A549 (cell line): Measurements from ENCODE around the gene GSTM1.

Source experiments
- KDM1A ChIP-seq: fragments of 200-600 bp; sonication (generic); IDR thresholded peaks from 2 replicates; pipeline ENCODE4 v1.6.1; 2016; ENCODE audit warnings: low read depth, mild to moderate bottlenecking
- MYC ChIP-seq: IDR thresholded peaks from 2 replicates; pipeline ENCODE4 v1.6.1; 2012; ENCODE audit warnings: mild to moderate bottlenecking, inconsistent platforms, low read length, improper control_type of control experiment, borderline replicate concordance
- POLR2A ChIP-seq: IDR thresholded peaks from 2 replicates; pipeline ENCODE4 v1.6.1; 2012; ENCODE audit warnings: mild to moderate bottlenecking, low read length
- SREBF2 ChIP-seq: fragments of 450-650 bp; IDR thresholded peaks from 2 replicates; pipeline ENCODE4 v1.6.1; 2014; ENCODE audit warnings: mild to moderate bottlenecking, moderate library complexity
- TF ChIP-seq, protein P1 (sequence below): fragments of >200 bp; sonication (Bioruptor Twin); formaldehyde crosslinking; IDR thresholded peaks from 3 replicates; pipeline ENCODE4 v1.5.1; 2016
- TF ChIP-seq, protein P2 (sequence below): fragments of 200-600 bp; sonication (generic); IDR thresholded peaks from 2 replicates; pipeline ENCODE4 v1.6.1; 2016; ENCODE audit warnings: antibody characterized with exemption, mild to moderate bottlenecking, moderate library complexity

DNA sequence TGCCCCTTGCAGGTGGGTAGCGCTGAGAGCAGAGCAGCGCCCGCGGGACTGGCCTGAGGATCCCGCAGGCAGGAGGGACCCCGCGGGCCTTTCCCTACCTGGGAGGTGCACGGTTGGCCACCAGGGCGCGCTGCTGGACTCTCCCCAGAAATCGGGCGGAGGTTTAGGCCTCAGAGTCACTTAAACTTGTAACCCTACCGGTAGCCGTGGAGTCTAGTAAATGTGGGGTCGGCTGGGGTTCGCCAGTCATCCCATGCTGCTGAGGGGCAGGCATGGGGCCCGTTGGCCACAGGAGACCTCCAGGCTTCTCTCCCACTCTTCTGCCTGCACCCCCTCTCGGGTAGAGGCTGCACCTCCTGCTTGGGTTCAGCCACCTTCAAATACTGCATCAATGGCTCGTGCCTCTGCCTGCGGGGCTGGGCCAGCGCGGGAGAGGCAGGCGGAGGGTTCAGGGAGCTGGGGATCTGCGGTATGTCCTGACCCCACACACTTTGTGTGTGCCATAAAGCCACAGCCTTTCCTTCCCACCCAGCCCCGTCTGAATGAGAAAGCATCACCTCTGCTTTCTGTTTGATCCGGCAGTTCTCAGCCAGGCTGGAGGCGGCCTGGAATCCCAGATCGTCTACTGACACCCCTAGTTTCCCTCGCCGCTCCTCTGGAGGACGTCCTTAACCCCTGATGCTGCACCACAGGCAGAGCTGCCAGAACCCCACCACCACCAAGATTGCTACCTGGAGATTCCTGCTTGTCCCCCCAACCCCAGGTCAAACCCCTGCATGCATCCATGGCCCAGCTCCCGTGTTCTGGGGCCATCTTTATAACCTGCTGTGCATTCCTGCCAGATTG is 44.0 kb upstream of the GSTM1 start:
- TF ChIP-seq SREBF2 (no peak), KDM1A (no peak), POLR2A (no peak), MYC (no peak)
- TF ChIP-seq, protein P1, sequence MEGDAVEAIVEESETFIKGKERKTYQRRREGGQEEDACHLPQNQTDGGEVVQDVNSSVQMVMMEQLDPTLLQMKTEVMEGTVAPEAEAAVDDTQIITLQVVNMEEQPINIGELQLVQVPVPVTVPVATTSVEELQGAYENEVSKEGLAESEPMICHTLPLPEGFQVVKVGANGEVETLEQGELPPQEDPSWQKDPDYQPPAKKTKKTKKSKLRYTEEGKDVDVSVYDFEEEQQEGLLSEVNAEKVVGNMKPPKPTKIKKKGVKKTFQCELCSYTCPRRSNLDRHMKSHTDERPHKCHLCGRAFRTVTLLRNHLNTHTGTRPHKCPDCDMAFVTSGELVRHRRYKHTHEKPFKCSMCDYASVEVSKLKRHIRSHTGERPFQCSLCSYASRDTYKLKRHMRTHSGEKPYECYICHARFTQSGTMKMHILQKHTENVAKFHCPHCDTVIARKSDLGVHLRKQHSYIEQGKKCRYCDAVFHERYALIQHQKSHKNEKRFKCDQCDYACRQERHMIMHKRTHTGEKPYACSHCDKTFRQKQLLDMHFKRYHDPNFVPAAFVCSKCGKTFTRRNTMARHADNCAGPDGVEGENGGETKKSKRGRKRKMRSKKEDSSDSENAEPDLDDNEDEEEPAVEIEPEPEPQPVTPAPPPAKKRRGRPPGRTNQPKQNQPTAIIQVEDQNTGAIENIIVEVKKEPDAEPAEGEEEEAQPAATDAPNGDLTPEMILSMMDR = peak; percentile 76
- TF ChIP-seq, protein P2, sequence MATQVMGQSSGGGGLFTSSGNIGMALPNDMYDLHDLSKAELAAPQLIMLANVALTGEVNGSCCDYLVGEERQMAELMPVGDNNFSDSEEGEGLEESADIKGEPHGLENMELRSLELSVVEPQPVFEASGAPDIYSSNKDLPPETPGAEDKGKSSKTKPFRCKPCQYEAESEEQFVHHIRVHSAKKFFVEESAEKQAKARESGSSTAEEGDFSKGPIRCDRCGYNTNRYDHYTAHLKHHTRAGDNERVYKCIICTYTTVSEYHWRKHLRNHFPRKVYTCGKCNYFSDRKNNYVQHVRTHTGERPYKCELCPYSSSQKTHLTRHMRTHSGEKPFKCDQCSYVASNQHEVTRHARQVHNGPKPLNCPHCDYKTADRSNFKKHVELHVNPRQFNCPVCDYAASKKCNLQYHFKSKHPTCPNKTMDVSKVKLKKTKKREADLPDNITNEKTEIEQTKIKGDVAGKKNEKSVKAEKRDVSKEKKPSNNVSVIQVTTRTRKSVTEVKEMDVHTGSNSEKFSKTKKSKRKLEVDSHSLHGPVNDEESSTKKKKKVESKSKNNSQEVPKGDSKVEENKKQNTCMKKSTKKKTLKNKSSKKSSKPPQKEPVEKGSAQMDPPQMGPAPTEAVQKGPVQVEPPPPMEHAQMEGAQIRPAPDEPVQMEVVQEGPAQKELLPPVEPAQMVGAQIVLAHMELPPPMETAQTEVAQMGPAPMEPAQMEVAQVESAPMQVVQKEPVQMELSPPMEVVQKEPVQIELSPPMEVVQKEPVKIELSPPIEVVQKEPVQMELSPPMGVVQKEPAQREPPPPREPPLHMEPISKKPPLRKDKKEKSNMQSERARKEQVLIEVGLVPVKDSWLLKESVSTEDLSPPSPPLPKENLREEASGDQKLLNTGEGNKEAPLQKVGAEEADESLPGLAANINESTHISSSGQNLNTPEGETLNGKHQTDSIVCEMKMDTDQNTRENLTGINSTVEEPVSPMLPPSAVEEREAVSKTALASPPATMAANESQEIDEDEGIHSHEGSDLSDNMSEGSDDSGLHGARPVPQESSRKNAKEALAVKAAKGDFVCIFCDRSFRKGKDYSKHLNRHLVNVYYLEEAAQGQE = no peak
